Measurements from ENCODE around the gene C3orf22.
"Not testable (repeated sequence)": the region's sequence is repeated elsewhere in the genome, so short reads cannot be mapped to it uniquely, and the experiment has no call there.

The C3orf22 gene

DNA sequence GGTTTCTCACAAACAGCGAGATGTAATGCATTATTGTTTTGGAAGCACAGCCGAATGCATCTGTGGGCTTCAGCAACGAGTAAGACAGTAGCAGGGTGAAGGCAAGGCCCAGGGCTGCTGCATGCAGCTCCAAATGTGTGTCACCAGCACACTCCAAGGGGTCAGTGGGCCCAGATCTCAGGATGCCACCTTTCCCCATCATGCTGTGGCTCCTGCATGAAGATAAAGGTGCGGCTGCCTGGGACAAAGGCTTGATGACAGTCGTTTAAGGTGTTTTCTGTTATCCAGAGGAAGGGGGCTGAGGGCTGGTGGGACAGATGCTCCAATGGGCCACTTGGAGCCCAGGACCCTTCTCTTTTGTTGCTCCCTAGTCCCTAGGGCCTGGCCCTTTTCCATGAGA lies 13.2 kb downstream of the C3orf22 start:
- DNase-seq (ENCODE audit: low read depth), result no peak
- no peak overlapping the region for H3K4me3 ChIP-seq (ENCODE audit: low read depth, low read length)

- no peak overlapping the region for H3K4me3 ChIP-seq (ENCODE audit: low read depth, low read length)
- no peak for DNase-seq (ENCODE audit: low read depth)
Measured at GRCh38 chr3:126544596-126545281, 14.0 kb downstream of the C3orf22 start.

DNA sequence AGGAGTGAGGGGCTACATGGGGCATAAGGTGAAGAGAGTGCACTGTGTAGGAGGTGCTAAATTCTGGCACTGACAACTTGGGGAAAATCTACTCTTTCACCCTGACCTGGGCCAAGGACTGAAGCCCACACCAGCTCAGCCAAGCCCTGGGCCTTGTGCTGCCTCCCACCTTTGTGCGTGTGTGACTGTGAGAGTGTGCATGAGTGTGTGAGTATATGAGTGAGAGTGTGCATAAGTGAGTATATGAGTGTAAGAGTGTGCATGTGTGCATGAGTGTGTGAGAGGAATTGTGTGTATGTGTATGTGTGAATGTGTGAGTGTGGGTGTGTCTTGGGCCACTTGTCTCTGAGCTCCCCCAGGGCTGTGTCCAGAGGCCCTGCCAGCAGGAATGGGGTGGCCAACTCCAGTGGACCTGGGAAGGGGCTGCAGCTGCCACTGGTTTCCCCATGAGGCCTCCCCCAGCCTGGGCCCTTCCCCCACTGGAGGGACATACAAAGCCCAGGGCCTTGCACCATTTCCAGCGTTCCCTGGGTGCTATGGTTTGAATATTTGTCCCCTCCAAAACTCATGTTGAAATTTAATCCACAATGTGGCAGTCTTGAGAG lies 15.2 kb downstream of the C3orf22 start:
- DNase-seq (ENCODE audit: low read depth), result no peak
- H3K4me3 ChIP-seq (ENCODE audit: low read depth, low read length), result no peak overlapping the region

GRCh38 chr3:126542340-126543241 lies 16.1 kb downstream of the C3orf22 start:
- DNase-seq (ENCODE audit: low read depth), result no peak

GRCh38 chr3:126541628-126542339 lies 16.9 kb downstream of the C3orf22 start:
- no peak for DNase-seq (ENCODE audit: low read depth)
- no peak overlapping the region for H3K4me3 ChIP-seq (ENCODE audit: low read depth, low read length)

More at GRCh38 chr3:126542340-126543241, 16.1 kb downstream of the C3orf22 start:
- no peak overlapping the region for H3K4me3 ChIP-seq (ENCODE audit: low read depth, low read length)

DNA sequence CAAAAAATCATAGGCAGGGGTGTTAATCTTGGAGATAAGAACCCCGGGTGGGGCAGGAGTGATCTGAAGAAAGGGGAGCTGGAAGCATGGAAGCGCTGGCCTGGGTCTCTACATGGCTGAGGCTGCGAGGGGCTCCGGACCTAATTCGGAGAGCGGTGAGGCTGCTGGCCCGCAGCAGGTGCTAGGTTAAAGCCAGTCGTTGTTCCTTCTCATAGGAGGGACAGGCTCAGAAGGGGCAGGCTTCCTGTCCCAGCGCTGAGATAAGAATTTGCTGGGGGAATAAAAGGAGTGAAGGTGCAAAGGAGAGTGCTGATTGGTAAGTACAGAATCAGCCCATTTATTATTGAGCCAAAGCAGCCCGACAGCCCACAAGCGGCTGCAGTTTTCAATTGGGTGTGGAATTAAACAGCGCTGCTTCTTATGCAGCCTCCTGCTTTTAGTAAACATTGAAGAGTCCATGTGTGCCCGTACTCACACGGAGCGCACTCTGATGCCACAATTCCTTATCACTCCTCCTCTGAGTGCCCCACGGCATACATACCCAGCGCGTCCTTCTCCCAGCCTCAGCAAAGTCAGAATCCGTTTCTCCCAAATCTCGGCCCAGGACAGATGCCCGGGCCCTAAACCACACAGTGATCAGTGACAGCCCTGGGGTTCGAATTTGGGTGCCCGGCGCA lies 17.6 kb downstream of the C3orf22 start:
- DNase-seq (ENCODE audit: low read depth), result no peak
- H3K4me3 ChIP-seq (ENCODE audit: low read depth, low read length), result no peak overlapping the region

DNA sequence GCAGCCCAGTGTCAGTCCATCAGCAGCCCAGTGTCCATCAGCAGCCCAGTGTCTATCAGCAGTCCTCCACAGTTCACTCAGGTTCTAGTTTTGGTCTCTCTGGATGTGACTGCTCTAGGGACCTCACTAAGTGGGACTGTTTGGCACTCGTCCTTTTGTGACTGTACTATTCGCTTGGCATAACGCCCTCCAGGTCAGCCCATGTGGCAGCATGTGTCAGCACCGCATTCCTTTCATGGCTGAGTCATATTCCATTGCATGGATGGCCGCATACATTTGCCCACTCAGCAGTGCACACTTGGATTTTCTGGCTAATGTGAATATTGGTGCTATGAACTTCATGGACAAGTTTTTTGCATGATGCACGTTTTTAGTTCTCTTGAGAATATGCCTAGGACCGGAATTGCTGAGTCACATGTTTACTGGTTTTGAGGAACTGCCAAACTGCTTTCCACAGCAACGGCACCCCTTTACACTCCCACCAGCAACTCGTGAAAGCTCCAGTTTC lies 18.3 kb downstream of the C3orf22 start:
- H3K4me3 ChIP-seq (ENCODE audit: low read depth, low read length), result no peak overlapping the region
- peak; percentile 80 for DNase-seq (ENCODE audit: low read depth)

- DNase-seq (ENCODE audit: low read depth), result no peak
Measured at GRCh38 chr3:126539558-126540250, 19.0 kb downstream of the C3orf22 start.

GRCh38 chr3:126538966-126539365 lies 19.8 kb downstream of the C3orf22 start:
- no peak overlapping the region for H3K4me3 ChIP-seq (ENCODE audit: low read depth, low read length)
- no peak for DNase-seq (ENCODE audit: low read depth)

More at GRCh38 chr3:126539558-126540250, 19.0 kb downstream of the C3orf22 start:
- H3K4me3 ChIP-seq (ENCODE audit: low read depth, low read length), result no peak overlapping the region

GRCh38 chr3:126538316-126538715 lies 20.4 kb downstream of the C3orf22 start:
- no peak for DNase-seq (ENCODE audit: low read depth)
- H3K4me3 ChIP-seq (ENCODE audit: low read depth, low read length), result no peak overlapping the region

GRCh38 chr3:126537730-126538281 lies 20.9 kb downstream of the C3orf22 start:
- DNase-seq (ENCODE audit: low read depth), result no peak
- H3K4me3 ChIP-seq (ENCODE audit: low read depth, low read length), result no peak overlapping the region

DNA sequence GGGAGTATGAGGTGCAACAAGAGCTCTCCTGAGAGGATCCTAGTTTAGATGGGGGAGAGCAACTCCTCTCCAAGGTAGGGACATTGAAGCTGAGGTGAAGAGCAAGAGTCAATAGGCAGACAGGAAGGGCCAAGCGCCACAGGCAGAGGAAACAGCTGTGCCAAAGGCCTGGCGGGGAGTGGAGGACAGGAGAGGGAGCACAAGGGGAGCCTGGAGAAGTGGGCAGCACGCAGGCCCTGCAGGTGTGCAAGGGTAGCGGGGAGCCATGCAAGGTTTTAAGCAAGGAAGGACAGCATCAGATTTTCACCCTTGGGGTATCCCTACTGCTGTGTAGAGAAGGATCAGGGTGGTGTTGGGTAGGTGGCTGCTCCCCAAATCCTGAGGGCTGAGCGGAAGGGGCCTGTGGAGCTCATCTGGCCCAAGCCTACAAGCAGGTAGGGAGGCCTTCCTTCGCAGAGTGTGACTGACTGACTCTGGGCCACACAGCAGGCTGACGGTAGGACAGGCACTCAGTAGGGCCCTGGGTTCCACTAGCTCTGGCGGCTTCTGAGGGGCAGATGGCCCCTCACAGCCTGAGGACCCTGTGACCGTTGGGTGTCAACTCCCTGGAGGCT lies 21.5 kb downstream of the C3orf22 start:
- H3K4me3 ChIP-seq (ENCODE audit: low read depth, low read length), result no peak overlapping the region
- DNase-seq (ENCODE audit: low read depth), result no peak

GRCh38 chr3:126536126-126536525 lies 22.6 kb downstream of the C3orf22 start:
- no peak overlapping the region for H3K4me3 ChIP-seq (ENCODE audit: low read depth, low read length)
- DNase-seq (ENCODE audit: low read depth), result no peak

GRCh38 chr3:126535636-126536035 lies 23.1 kb downstream of the C3orf22 start:
- no peak overlapping the region for H3K4me3 ChIP-seq (ENCODE audit: low read depth, low read length)
- DNase-seq (ENCODE audit: low read depth), result no peak

DNA sequence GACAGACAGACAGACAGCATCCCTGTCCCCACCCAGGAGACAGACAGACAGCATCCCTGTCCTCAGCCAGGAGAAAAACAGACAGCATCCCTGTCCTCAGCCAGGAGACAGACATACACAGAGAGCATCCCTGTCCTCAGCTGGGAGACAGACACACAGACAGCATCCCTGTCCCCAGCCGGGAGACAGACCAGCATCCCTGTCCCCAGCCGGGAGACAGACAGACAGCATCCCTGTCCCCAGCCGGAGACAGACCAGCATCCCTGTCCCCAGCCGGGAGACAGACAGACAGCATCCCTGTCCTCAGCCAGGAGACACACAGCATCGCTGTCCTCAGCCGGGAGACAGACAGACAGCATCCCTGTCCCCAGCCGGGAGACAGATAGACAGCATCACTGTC lies 24.0 kb downstream of the C3orf22 start:
- H3K4me3 ChIP-seq (ENCODE audit: low read depth, low read length); DNase-seq (ENCODE audit: low read depth): not testable (repeated sequence)

DNA sequence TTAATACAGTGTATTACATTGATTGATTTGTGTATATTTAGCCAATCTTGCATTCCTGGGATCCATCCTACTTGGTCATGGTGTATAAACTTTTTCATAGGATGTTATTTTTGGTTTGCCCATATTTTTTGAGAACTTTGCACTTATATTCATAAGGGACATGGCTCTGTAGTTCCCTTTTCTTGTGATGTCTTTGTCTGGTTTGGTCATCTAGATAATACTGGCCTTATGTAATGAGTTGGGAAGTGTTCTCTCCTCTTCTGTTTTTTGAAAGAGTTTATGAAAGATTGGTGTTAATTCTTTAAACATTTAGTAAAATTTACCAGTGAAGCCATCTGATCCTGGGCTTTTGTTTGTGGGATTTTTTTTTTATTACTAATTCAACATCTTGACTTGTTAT lies 25.2 kb downstream of the C3orf22 start:
- DNase-seq (ENCODE audit: low read depth), result no peak
- H3K4me3 ChIP-seq (ENCODE audit: low read depth, low read length), result no peak overlapping the region

DNA sequence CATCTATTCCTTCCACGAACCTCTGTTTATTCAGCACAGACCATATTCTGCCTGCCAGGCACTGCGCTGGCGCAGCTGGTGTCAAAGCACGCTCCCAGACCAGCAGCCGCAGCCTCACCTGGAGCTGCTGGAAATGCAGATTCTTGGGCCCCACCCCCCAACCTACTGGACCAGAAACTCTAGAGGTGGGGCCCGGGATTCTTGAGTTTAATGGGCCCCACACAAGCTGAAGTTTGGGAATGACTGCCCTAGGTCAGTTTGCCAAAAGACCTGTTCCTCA lies 27.7 kb downstream of the C3orf22 start:
- H3K4me3 ChIP-seq (ENCODE audit: low read depth, low read length), result no peak overlapping the region
- no peak for DNase-seq (ENCODE audit: low read depth)
